ENCODE results near the gene PGAM4. TPM values are rescaled to one million over a fixed set of nuclear protein-coding genes. Genes with fewer than 3 reads are reported as not detected.
"Not testable (repeated sequence)": the region's sequence is repeated elsewhere in the genome, so short reads cannot be mapped to it uniquely, and the experiment has no call there.

The PGAM4 gene
- total RNA-seq, 4 donors from 2014 or later = not detected

DNA sequence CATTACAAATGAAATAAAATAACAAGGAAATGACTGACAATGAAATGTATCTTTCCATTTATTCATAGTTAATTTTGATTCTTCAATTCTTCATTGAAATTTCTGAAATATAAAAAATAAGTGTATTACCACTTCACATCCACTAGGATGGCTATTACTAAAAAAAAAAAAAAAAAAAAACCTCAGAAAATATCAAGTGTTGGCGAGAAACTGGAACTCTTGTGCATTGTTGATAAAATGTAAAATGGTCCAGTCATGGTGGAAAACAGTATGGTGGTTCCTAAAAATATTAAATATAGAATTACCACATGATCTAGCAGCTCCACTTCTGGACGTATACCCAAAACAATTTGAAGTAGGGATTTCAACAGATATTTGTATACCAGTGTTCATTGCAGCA lies 22.9 kb downstream of the PGAM4 start:
- H3K9me3 ChIP-seq = no peaks in the 10 kb centered on the region
- H3K36me3 ChIP-seq = no peaks in the 10 kb centered on the region
- H3K4me1 ChIP-seq = peaks cover 0 to 8% of the 10 kb centered on the region in 2 donors
- intact Hi-C loops (cut with DNase I) = no loop called here
- WGBS, 2 donors = 94 to 97% methylated on average over 2 of the region's 2 CpGs
- no peak for TF ChIP-seq POLR2A (IDR thresholded peaks at IDR 0.05)
- TF ChIP-seq, protein P1, sequence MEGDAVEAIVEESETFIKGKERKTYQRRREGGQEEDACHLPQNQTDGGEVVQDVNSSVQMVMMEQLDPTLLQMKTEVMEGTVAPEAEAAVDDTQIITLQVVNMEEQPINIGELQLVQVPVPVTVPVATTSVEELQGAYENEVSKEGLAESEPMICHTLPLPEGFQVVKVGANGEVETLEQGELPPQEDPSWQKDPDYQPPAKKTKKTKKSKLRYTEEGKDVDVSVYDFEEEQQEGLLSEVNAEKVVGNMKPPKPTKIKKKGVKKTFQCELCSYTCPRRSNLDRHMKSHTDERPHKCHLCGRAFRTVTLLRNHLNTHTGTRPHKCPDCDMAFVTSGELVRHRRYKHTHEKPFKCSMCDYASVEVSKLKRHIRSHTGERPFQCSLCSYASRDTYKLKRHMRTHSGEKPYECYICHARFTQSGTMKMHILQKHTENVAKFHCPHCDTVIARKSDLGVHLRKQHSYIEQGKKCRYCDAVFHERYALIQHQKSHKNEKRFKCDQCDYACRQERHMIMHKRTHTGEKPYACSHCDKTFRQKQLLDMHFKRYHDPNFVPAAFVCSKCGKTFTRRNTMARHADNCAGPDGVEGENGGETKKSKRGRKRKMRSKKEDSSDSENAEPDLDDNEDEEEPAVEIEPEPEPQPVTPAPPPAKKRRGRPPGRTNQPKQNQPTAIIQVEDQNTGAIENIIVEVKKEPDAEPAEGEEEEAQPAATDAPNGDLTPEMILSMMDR (IDR thresholded peaks at IDR 0.05) = no peak
- no peak overlapping the region for H3K27ac ChIP-seq
- H3K4me3 ChIP-seq (replicated peaks in 1 of 3) = no peak overlapping the region
- H3K27me3 ChIP-seq = no peaks in the 10 kb centered on the region
- no peak for DNase-seq

DNA sequence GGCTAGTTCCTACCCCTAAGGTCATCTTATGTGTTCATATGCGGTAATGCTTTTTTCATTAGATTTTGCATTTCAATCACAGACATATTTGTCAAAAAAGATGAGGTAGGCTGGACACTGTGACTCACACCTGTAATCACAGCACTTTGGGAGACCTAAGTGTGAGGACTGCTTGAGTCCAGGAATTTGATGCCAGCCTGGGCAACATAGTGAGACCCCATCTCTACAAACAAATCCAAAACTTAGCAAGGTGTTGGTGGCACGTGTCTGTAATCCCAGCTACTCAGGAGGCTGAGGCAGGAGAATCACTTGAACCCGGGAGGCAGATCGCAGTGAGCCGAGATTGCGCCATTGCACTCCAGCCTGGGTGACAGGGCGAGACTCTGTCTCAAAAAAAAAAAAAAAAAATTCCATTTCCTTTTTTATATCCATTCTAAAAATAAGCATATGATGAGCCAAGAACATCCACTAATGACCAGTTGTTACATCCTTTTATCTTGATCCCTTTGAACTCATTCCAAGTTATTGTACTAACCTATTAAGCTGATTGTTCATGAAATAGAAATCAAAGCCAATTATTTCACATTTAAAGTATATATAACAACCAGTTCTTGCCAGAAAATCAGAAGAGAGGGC lies 23.4 kb downstream of the PGAM4 start:
- no peaks in the 10 kb centered on the region for H3K36me3 ChIP-seq
- intact Hi-C loops (cut with DNase I) = no loop called here
- H3K27ac ChIP-seq = no peak overlapping the region
- TF ChIP-seq POLR2A (IDR thresholded peaks at IDR 0.05) = no peak
- TF ChIP-seq, protein P1 (IDR thresholded peaks at IDR 0.05) = no peak
- 90 to 94% methylated on average over 7 of the region's 7 CpGs for WGBS, 2 donors
- H3K4me1 ChIP-seq = peaks cover 0 to 8% of the 10 kb centered on the region in 2 donors
- no peaks in the 10 kb centered on the region for H3K9me3 ChIP-seq
- no peak for DNase-seq
- H3K4me3 ChIP-seq (replicated peaks in 1 of 3) = no peak overlapping the region
- H3K27me3 ChIP-seq = no peaks in the 10 kb centered on the region

DNA sequence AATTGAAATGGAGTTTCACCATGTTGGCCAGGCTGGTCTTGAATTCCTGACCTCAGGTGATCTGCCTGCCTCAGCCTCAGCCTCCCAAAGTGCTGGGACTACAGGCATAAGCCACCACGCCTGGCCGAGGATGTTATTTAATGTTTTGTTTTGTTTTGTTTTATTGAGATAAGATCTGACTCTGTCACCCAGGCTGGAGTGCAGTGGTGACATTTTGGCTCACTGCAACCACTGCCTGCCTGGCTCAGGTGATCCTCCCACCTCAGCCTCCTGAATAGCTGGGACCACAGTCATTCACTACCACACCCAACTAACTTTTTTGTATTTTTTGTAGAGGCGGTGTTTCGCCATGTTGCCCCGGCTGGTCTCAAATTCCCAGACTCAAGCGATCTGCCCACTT lies 24.4 kb downstream of the PGAM4 start:
- H3K27me3 ChIP-seq; intact Hi-C loops (cut with DNase I); H3K36me3 ChIP-seq; H3K4me3 ChIP-seq (replicated peaks in 1 of 3); H3K4me1 ChIP-seq; H3K9me3 ChIP-seq; DNase-seq; H3K27ac ChIP-seq: not testable (repeated sequence)
- 98 to 100% methylated on average over 6 of the region's 6 CpGs for WGBS, 2 donors

DNA sequence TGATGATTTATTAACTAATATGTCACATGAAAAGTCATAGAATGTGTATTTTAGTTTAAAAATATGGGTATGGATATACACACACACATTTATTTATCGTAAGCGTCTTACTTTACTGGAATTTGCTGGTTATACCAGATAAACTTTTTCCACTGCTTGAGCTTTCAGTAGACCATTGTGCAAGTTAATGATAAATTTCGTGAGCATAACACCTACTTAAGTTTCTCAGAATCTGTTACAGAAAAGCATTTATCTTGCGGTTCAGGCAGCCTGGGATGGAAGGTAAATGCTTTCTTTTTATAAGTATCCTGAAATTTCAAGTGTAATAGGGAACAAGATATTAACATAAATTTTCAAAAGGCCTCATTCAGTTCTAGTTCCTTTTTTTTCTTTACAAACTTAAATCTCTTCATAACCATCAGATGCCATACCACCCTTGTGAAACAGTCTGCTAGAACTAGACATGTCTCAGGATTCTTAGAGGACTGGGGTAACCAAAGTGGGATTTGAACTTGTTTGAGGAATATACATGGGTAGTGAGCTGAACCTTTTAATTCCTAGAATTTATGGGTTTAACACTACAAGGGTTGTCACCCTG lies 31.3 kb downstream of the PGAM4 start:
- no peaks in the 10 kb centered on the region for H3K4me1 ChIP-seq
- TF ChIP-seq, protein P1 (IDR thresholded peaks at IDR 0.05) = no peak
- TF ChIP-seq POLR2A (IDR thresholded peaks at IDR 0.05) = no peak
- intact Hi-C loops (cut with DNase I) = no loop called here
- H3K27me3 ChIP-seq = no peaks in the 10 kb centered on the region
- no peak overlapping the region for H3K27ac ChIP-seq
- no peak for DNase-seq
- no peaks in the 10 kb centered on the region for H3K36me3 ChIP-seq
- 89 to 92% methylated on average over 4 of the region's 4 CpGs for WGBS, 2 donors
- no peak overlapping the region for H3K4me3 ChIP-seq (replicated peaks in 1 of 3)
- no peaks in the 10 kb centered on the region for H3K9me3 ChIP-seq

DNA sequence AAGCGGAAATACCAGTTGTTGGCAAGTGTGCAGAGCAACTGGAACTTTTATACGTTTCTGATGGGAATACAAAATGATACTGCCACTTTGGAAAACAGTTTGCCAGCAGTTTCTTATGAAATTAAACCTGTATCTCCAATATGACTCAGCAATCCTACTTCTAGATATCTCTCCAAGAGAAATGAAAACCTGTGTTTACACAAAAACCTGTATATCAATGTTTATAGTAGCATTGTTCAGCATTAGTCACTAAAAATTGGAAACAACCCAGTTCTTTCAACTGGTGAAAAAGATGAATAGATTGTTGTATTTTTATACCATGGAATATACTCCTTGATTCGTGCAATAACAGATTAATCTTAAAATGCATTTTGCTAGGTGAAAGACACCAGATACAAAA lies 32.1 kb downstream of the PGAM4 start:
- Histone ChIP-seq H3K36me3 (no peaks in the 10 kb centered on the region), H3K4me3 (replicated peaks in 1 of 3) (no peak overlapping the region), H3K4me1 (no peaks in the 10 kb centered on the region), H3K27ac (no peak overlapping the region), H3K27me3 (no peaks in the 10 kb centered on the region), H3K9me3 (no peaks in the 10 kb centered on the region)
- TF ChIP-seq, protein P1 (IDR thresholded peaks at IDR 0.05) = no peak
- TF ChIP-seq POLR2A (IDR thresholded peaks at IDR 0.05) = no peak
- 77 to 80% methylated on average over 3 of the region's 3 CpGs for WGBS, 2 donors
- DNase-seq = no peak
- intact Hi-C loops (cut with DNase I) = no loop called here

Data from thyroid gland (tissue), 4 donors.